PC-3 (cell line): ENCODE data around the gene AQP3. TPM values are rescaled to one million over a fixed set of nuclear protein-coding genes. Genes with fewer than 3 reads are reported as not detected.

Source experiments
- ATAC-seq: fragments of 200-7000 bp; cut with Tn5 transposase; 2 replicates; pipeline ENCODE4 v1.9.1; 2020; ENCODE audit warnings: mild to moderate bottlenecking, moderate library complexity
- BruUV-seq: library from RNA; stranded (reverse); fragments of 400-500 nt; replicated peaks from 2 replicates; lab custom pipeline; 2021; lab: Mats Ljungman, UMichigan
- CTCF ChIA-PET: fragments of 300-600 bp; sonication (Branson Sonifier 250); formaldehyde crosslinking; loops from one replicate; lab custom pipeline; 2022; ENCODE audit warnings: antibody characterized with exemption; lab: Charles Lee
- POLR2A ChIA-PET: fragments of 300-600 bp; sonication (Branson Sonifier 250); formaldehyde crosslinking; loops from one replicate; lab custom pipeline; 2022; ENCODE audit warnings: antibody characterized with exemption; ENCODE audit not compliant: unreplicated experiment; lab: Charles Lee
- DNase-seq: peaks from one replicate; pipeline ENCODE4 v3.0.0-alpha.2; 2015
- H2AFZ ChIP-seq: fragments of 300-600 bp; sonication (generic); 2 replicates; pipeline ENCODE4 v1.6.0; 2016; ENCODE audit warnings: antibody characterized with exemption, low read length
- H3F3A ChIP-seq: fragments of 300-600 bp; sonication (generic); one replicate; pipeline ENCODE4 v1.6.0; 2017; ENCODE audit warnings: antibody characterized with exemption, low read length, control low read depth, mild to moderate bottlenecking; ENCODE audit not compliant: unreplicated experiment
- H3K27ac ChIP-seq: fragments of 300-600 bp; sonication (generic); 2 replicates; pipeline ENCODE4 v1.5.1; 2016; ENCODE audit warnings: mild to moderate bottlenecking, low read length
- H3K27me3 ChIP-seq: fragments of 300-600 bp; sonication (generic); 2 replicates; pipeline ENCODE4 v1.6.1; 2016; ENCODE audit warnings: low read length, mixed read lengths
- H3K36me3 ChIP-seq: fragments of 300-600 bp; sonication (generic); 2 replicates; pipeline ENCODE4 v1.6.1; 2016; ENCODE audit warnings: low read depth, mixed run types, low read length, mixed read lengths
- H3K4me1 ChIP-seq: fragments of 300-600 bp; sonication (generic); 2 replicates; pipeline ENCODE4 v1.5.1; 2016; ENCODE audit warnings: low read length; ENCODE audit not compliant: insufficient read depth
- H3K4me2 ChIP-seq: fragments of 300-600 bp; sonication (generic); 2 replicates; pipeline ENCODE4 v1.6.0; 2016; ENCODE audit warnings: low read length
- H3K4me3 ChIP-seq: fragments of 300-600 bp; sonication (generic); 2 replicates; pipeline ENCODE4 v1.5.1; 2016; ENCODE audit warnings: mild to moderate bottlenecking, low read length, mixed read lengths
- H3K79me2 ChIP-seq: fragments of 300-600 bp; sonication (generic); 2 replicates; pipeline ENCODE4 v1.6.1; 2017; ENCODE audit warnings: low read length, mixed read lengths
- H3K9ac ChIP-seq: fragments of 300-600 bp; sonication (generic); 2 replicates; pipeline ENCODE4 v1.6.0; 2016; ENCODE audit warnings: mild to moderate bottlenecking, low read length
- H3K9me2 ChIP-seq: fragments of 300-600 bp; sonication (generic); replicated peaks from 2 replicates; pipeline ENCODE4 v1.6.1; 2016; ENCODE audit warnings: mixed run types, low read length, mixed read lengths
- H3K9me3 ChIP-seq: fragments of 300-600 bp; sonication (generic); 2 replicates; pipeline ENCODE4 v1.6.1; 2016; ENCODE audit warnings: low read length, mixed read lengths
- H4K20me1 ChIP-seq: fragments of 300-600 bp; sonication (generic); 2 replicates; pipeline ENCODE4 v1.6.1; 2016; ENCODE audit warnings: low read length, mixed read lengths
- EZH2 ChIP-seq: fragments of 300-600 bp; sonication (generic); IDR thresholded peaks from one replicate; pipeline ENCODE4 v1.6.1; 2017; ENCODE audit warnings: antibody characterized with exemption, mild to moderate bottlenecking, low read length; ENCODE audit not compliant: unreplicated experiment
- EZH2phosphoT487 ChIP-seq: fragments of 300-600 bp; sonication (generic); IDR thresholded peaks from 2 replicates; pipeline ENCODE4 v1.6.1; 2018; ENCODE audit warnings: mild to moderate bottlenecking, antibody characterized with exemption, low read length, borderline replicate concordance
- intact Hi-C: fragments of 100-400 bp; cut with micrococcal nuclease; formaldehyde crosslinking; loops from 2 replicates; pipeline ENCODE4 v1.9.0; 2023
- total RNA-seq: library from RNA; depleted of rRNA; stranded (reverse); fragments of >200 nt; gene quantifications from 2 replicates; pipeline ENCODE4 v1.2.3, GENCODE V29; 2014
- TF ChIP-seq, protein P1 (sequence below): fragments of 300-600 bp; sonication (generic); conservative IDR thresholded peaks from 2 replicates; pipeline ENCODE4 v1.5.1; 2017; ENCODE audit warnings: antibody characterized with exemption, low read depth, mild to moderate bottlenecking, low read length

The AQP3 gene
- total RNA-seq, 1 experiment from 2014 or later, result 5.1 TPM

DNA sequence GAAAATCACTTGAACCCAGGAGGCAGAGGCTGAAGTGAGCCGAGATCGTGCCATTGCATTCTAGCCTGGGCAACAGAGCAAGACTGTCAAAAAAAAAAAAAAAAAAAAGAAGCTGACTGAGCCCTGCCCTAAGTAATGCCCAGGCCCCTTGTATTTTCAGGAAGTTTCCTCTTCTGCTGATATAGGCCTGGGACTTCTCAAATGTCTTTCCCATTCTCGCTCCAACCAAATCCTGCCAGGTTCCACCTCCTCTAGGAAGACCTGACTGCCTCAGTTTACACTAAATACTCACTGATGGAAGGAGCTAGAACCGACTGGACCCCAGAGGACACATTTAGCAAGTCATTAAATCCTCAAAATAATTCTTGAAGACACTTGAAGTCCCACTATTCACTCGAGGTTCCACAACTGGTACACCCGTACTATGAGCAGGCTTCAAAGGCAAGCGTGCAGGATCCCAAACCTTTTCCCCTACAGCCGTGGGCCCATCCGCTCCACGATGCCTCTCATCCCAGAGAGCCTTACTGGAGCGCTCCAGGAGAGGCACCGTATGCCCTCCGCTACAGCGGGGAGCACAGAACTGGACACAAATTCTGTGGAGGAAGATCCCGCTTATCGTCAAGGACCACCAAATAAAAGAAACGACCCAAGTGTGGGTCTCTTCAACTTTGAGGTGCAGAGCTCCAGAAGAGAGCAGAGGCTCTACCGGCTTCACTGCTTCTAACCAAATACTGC is 25.7 kb upstream of the AQP3 start:
- DNase-seq (no peak), ATAC-seq (peak; percentile 18; the same call in 1 of the 2 replicates)
- 0 out of 2 replicates have a peak overlapping the region, but pooled peaks have one; percentile 17 for H3K27ac ChIP-seq
- H3K9ac ChIP-seq, result peak overlapping the region; percentile 97
- H2AFZ ChIP-seq, result peak overlapping the region; percentile 62; the same call in 1 of the 2 replicates
- H3K9me3 ChIP-seq, result no peaks in the 10 kb centered on the region
- H3K9me2 ChIP-seq, result no peaks in the 10 kb centered on the region
- TF ChIP-seq EZH2, result no peak
- TF ChIP-seq, protein P1, sequence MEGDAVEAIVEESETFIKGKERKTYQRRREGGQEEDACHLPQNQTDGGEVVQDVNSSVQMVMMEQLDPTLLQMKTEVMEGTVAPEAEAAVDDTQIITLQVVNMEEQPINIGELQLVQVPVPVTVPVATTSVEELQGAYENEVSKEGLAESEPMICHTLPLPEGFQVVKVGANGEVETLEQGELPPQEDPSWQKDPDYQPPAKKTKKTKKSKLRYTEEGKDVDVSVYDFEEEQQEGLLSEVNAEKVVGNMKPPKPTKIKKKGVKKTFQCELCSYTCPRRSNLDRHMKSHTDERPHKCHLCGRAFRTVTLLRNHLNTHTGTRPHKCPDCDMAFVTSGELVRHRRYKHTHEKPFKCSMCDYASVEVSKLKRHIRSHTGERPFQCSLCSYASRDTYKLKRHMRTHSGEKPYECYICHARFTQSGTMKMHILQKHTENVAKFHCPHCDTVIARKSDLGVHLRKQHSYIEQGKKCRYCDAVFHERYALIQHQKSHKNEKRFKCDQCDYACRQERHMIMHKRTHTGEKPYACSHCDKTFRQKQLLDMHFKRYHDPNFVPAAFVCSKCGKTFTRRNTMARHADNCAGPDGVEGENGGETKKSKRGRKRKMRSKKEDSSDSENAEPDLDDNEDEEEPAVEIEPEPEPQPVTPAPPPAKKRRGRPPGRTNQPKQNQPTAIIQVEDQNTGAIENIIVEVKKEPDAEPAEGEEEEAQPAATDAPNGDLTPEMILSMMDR, result no peak
- no peak for TF ChIP-seq EZH2phosphoT487
- no peaks in the 10 kb centered on the region for H3F3A ChIP-seq
- BruUV-seq, result TSS peak; percentile 85
- H4K20me1 ChIP-seq, result no peaks in the 10 kb centered on the region
- H3K27me3 ChIP-seq, result no peaks in the 10 kb centered on the region
- H3K36me3 ChIP-seq, result peaks cover 18% of the 10 kb centered on the region; the same call in 1 of the 2 replicates
- intact Hi-C loops, result loop anchor here (5.0 kb wide), 1 partner anchor 44 kb away; no protein-coding TSS in a partner anchor
- peak overlapping the region; percentile 90 for H3K4me3 ChIP-seq
- POLR2A ChIA-PET, result interaction anchor here (0.5 to 1.3 kb wide), 3 partner anchors 51 to 183 kb away, joined by 3 to 9 read pairs (median 7); partner anchors contain the start of gene ANKRD18B
- peak overlapping the region; percentile 100 for H3K4me2 ChIP-seq
- CTCF ChIA-PET, result interaction anchor here (0.8 to 1.5 kb wide), 3 partner anchors 20 to 44 kb away, joined by 4 to 10 read pairs (median 5); no protein-coding TSS in a partner anchor
- peaks cover 13% of the 10 kb centered on the region for H3K4me1 ChIP-seq
- H3K79me2 ChIP-seq, result peaks cover 30% of the 10 kb centered on the region

DNA sequence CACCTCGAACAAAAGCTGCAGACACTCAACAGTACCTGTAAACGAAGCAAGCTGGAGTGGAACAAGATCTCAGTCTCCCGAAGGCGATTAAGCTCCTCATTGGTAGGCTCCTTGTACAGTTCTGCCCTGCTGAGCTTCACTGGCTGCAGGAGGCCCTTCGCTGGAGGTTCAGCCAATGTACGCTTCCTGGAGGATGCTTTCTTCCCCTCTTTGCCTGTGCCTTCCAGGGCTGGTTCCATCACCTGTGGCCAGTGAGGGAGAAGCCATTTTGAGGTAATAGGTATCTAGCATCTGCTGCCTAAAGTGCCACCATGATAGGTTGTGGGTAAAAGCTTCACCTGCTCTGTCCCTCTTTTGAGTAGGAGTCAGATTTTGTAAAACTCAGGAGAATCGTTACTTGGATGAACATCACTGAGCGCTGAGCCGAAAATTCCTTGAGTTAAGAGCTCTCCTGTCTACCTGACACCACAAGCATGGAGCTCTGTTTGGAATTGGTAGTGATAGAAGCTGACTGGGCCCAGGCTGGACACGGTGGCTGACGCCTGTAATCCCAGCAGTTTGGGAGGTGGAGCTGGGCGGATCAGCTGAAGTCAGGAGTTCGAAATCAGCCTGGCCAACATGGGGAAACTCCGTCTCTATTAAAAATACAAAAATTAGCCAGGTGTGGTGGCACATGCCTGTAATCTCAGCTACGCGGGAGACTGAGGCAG is 24.9 kb upstream of the AQP3 start:
- Histone ChIP-seq H3K4me2 (peak overlapping the region; percentile 100), H2AFZ (no peak overlapping the region), H3K4me3 (peak overlapping the region; percentile 90), H3K36me3 (peaks cover 18% of the 10 kb centered on the region; the same call in 1 of the 2 replicates), H4K20me1 (no peaks in the 10 kb centered on the region), H3K9ac (peak overlapping the region; percentile 97), H3K9me2 (no peaks in the 10 kb centered on the region), H3K9me3 (no peaks in the 10 kb centered on the region), H3K27me3 (no peaks in the 10 kb centered on the region), H3K27ac (no peak overlapping the region), H3F3A (no peaks in the 10 kb centered on the region), H3K79me2 (peaks cover 30% of the 10 kb centered on the region), H3K4me1 (peaks cover 13% of the 10 kb centered on the region)
- intact Hi-C loops, result loop anchor here (5.0 kb wide), 1 partner anchor 45 kb away; no protein-coding TSS in a partner anchor
- ATAC-seq (no peak), DNase-seq (no peak)
- POLR2A ChIA-PET, result no interaction called here
- no TSS peak for BruUV-seq
- CTCF ChIA-PET, result no interaction called here
- no peak for TF ChIP-seq EZH2
- TF ChIP-seq, protein P1, result no peak
- no peak for TF ChIP-seq EZH2phosphoT487
